ENCODE data around the gene NKAPL.

Gene NKAPL

GRCh38 chr6:28258877-28259777 is at the start of gene NKAPL:
NKAPL (plus strand) TSS chr6:28259297; CDS start chr6:28259372, 75 bp downstream.
- DNase-seq = no peak

- no peak for DNase-seq
Measured at GRCh38 chr6:28209753-28210535, 49.2 kb upstream of the NKAPL start.

- no peak for DNase-seq
Measured at GRCh38 chr6:28211840-28212509, 47.1 kb upstream of the NKAPL start.

GRCh38 chr6:28212510-28213212 is 46.4 kb upstream of the NKAPL start:
- peak; percentile 37 for DNase-seq

GRCh38 chr6:28213213-28213523 is 45.9 kb upstream of the NKAPL start:
- no peak for DNase-seq

- DNase-seq = no peak
Measured at GRCh38 chr6:28215425-28215824, 43.7 kb upstream of the NKAPL start.

GRCh38 chr6:28217890-28218289 is 41.2 kb upstream of the NKAPL start:
- DNase-seq = no peak

- peak; percentile 73 for DNase-seq
Measured at GRCh38 chr6:28218312-28219248, 40.5 kb upstream of the NKAPL start.

- DNase-seq = no peak
Measured at GRCh38 chr6:28220257-28221133, 38.6 kb upstream of the NKAPL start.

- no peak for DNase-seq
Measured at GRCh38 chr6:28224131-28225055, 34.7 kb upstream of the NKAPL start.

- DNase-seq = peak; percentile 84
Measured at GRCh38 chr6:28225056-28225834, 33.9 kb upstream of the NKAPL start, which contains the start of gene ZSCAN9. ZSCAN9 (plus strand) TSS chr6:28225275; CDS start chr6:28227085, 1,810 bp downstream.

- DNase-seq = no peak
Measured at GRCh38 chr6:28226460-28226859, 32.6 kb upstream of the NKAPL start.

- no peak for DNase-seq
Measured at GRCh38 chr6:28232785-28233184, 26.3 kb upstream of the NKAPL start.

- DNase-seq = no peak
Measured at GRCh38 chr6:28235912-28236452, 23.1 kb upstream of the NKAPL start.

GRCh38 chr6:28239636-28240035 is 19.5 kb upstream of the NKAPL start:
- no peak for DNase-seq

- DNase-seq = no peak
Measured at GRCh38 chr6:28240471-28240870, 18.6 kb upstream of the NKAPL start.

- DNase-seq = no peak
Measured at GRCh38 chr6:28243946-28244345, 15.2 kb upstream of the NKAPL start.

Data from NCI-H345 (cell line).